Dermis blood vessel endothelial cell (primary cell): ENCODE results near the gene MYBPH. TPM values are rescaled to one million over a fixed set of nuclear protein-coding genes. Genes with fewer than 3 reads are reported as not detected.
A peak's percentile ranks its signal among the peaks of the same experiment; 100 is the strongest.

Source experiments
- DNase-seq: peaks from one replicate; pipeline ENCODE4 v3.0.0; 2010
- total RNA-seq: library from RNA; depleted of rRNA; stranded (reverse); fragments of >200 nt; gene quantifications from 2 replicates; pipeline ENCODE4 v1.2.3, GENCODE V29; 2014

Gene MYBPH
- total RNA-seq, 1 donor from 2014 or later = not detected

DNA sequence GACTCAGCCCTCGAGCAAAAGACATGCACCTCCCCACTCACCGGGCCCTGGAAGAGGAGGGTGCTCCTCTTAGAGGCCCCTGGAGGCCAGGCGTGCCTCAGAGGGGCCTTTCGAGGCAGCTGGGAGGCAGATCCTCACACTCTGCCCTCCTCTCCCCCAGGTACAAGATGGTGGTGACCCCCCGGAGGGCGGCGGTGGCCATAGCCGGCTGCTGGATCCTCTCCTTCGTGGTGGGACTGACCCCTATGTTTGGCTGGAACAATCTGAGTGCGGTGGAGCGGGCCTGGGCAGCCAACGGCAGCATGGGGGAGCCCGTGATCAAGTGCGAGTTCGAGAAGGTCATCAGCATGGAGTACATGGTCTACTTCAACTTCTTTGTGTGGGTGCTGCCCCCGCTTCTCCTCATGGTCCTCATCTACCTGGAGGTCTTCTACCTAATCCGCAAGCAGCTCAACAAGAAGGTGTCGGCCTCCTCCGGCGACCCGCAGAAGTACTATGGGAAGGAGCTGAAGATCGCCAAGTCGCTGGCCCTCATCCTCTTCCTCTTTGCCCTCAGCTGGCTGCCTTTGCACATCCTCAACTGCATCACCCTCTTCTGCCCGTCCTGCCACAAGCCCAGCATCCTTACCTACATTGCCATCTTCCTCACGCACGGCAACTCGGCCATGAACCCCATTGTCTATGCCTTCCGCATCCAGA lies 10.4 kb downstream of the MYBPH start:
- DNase-seq = no peak

- DNase-seq = no peak
Observed at GRCh38 chr1:203163891-203164635, 11.6 kb downstream of the MYBPH start.

DNA sequence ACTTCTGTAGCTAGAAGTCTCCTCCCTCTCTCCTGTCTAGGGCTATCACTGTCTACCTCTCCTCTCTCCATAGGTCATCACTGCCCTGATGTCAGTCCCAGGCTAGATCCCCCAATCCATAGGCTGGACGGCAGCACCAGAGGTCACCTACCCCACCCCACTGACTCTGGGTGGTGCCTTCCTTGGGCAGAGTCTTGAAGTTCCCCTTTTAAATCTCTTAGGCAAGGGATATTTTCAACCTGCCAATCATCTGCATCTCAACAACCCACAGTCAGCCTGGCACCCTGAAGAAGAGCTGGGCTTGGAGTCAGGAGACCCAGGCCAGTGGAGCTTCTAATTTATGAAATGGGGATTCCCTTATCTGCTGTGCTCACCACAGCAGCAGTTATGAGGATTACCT lies 13.2 kb downstream of the MYBPH start:
- DNase-seq = no peak

DNA sequence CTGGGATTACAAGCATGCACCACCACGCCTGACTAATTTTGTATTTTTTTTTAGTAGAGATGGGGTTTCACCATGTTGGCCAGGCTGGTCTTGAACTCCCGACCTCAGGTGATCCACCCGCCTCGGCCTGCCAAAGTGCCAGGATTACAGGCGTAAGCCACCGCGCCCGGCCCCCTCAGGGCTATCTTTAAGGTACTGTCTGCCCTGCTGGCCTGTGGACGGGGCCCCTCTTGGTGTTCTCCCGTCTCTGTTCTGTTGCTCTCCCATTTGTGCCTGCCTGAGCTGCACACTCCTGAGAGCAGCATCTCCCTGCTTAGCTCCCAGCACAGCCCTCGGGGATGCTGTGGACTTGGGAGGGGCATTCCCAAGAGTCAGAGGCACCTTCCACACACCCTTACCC lies 13.9 kb downstream of the MYBPH start:
- no peak for DNase-seq

DNA sequence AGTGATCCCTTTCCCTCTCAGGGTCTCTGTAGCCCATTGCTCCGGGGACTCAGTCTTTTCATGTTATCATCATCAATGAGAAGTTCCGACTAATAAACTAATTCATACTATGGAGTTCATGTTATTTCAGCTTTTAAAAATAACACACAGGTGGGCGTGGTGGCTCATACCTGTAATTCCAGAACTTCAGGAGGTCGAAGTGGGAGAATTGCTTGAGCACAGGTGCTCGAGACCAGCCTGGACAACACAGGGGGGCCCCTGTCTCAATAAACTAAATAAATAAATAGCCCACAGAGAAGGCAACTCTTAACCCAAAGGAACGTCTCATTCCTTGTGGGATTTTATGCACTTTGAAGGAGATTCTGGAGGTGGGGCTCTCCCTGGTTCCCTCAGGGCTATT lies 14.5 kb downstream of the MYBPH start:
- DNase-seq = no peak

DNA sequence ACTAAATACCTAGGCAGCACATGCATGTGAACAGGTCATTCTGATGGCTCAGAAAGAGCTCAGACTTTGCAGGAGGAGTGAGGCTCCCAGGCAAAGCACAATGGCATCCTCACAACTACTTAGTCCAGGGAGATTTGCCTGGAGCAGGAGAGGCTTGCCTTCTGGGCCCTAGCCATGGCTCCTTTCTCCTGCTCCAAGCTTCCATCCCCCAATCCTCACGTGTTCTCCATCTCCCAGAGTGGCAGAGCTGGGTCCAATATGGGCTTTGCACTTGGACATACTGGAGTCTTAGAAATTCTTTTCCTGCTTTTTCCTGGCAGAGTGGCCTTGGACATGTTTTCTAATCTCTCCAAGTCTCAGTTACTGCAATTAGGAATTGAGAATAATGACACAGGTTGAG lies 15.8 kb downstream of the MYBPH start:
- no peak for DNase-seq

DNA sequence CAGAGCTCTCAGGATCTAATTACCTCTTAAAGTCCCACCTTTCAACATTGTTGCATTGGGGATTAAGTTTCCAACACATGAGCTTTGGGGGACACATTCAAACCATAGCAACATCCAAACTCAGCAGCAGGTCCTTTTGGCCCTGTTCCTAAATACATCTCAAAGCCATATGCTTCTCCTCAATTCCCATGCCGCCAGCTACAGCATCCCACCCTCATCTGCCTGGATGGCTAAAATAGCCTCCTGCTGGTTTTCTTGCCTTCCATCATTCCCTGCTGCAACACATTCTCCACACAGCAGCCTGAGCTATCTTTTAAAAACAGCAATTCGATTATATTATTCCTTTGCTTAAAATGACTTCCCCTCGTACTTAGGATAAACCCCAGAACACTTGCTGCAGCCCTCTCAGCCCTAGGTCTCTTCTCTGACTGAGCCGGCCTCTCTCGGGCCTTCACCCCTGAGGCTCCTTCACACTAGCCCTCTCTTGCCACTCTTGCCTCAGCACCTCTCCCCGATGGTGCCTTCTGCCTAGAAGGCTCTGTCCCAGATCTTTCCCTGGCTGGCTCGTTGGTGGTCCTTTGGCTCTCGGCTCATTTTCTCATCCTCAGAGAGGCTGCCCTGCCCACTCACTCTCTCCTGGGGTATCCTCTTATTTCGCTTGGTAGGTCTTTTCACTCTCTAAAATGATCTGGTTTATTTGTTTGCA lies 16.5 kb downstream of the MYBPH start:
- DNase-seq = no peak

- DNase-seq = no peak
Observed at GRCh38 chr1:203158423-203158822, 17.2 kb downstream of the MYBPH start.

DNA sequence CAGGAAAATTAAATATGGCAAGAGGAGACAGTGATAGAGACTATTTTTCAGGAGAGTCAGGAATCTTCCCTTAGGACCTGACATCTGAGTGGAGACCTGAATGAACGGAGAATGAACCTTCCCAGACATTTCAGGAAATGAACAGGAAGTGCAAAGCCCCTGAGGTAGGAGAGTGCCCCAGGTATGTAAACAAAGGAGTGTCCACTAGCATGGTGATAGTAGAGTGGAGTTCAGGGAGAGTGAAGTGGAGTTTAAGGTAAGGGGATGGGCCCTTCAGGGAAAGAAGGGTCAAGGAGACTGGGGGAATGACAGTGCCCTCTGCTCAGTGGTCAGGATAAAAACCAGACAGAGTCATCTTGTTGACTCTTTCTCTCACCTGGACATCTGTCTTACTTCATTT lies 19.3 kb downstream of the MYBPH start:
- DNase-seq = no peak

- DNase-seq = no peak
Observed at GRCh38 chr1:203153989-203154821, 21.4 kb downstream of the MYBPH start.

DNA sequence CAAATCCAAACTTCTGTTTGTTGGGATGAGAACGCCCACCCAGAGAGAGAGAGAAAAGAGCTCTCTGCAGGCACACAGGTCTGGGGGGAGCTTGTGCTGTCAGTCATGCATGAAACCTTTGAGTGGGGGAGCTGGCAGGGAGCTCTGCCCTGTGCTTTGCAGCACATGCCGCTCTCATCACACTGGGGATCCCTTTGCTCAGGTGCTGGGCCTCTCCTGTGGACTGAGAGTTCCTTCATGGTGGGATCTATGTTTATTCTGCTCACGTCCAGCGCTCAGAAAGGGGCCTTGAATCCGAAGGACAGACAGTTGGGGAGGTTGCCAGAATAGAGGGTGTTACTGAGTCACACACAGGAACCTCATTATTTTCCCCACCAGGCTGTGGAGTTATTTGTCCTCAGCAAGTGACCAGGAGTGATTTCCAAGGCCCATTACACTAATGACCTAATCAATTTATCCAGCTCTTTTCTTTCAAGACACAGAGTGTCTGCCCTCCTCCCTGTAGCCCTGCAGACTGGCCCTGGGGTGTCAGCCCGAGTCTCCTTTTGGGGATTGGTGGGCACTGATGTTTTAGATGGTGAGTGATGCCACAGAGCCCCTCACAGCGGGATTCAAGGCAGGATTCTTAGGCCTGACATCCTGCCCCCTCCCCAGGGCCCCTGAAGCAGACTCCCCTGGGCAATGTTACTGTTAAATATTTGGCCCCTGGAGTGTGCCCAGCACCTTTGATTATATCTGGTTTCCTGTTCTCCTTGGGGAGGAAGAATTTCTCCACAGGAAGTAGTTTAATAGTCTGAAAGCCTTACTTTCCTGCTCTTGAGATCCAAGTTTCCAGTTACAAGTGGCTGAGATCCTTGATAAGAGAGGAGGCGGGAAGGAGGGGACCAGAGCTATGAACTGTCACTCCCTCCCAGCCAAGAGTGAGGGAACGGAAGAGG lies 22.3 kb downstream of the MYBPH start:
- peak; percentile 14 for DNase-seq

DNA sequence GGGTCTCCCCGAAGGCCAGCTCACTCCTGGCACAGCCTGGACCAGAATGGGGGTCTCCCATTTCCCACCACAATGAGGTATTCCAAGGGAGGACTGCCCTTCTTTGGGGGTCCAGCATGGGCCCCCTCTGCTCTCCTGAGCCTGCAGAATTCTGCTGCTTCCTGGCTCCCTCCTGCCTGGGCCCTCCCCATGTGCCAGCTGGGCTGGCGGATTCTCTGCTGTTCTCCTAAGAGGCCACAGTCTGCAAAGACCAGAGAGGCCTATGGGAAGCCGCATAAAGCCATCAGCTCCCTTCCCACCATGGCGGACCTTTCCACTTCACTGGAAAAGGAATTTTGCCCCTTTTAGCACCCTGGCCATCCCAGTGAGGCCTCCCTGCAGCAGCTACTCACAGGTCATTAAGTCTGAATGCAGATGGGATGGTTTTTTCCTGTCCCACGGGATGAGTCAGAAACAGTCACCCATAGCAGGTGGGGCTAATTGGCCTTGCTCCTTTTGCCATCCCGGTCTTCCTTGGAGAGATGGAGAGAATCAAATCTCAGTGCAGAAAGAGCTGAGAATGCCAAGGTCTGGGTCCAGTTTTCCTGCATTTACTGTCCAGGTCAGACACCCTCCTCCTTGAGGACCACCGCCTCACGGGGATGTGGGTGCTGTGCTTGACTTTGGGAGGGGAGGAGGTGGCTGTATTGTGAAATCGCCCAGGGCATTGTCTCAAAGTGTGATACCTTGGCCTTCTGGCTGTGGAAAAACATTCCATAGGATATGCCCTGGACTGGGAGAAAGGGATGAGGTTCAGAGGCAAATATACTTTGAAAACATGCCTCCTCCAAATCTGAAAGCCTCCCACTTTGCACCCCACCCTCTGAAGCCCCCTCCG lies 23.2 kb downstream of the MYBPH start:
- DNase-seq = no peak

DNA sequence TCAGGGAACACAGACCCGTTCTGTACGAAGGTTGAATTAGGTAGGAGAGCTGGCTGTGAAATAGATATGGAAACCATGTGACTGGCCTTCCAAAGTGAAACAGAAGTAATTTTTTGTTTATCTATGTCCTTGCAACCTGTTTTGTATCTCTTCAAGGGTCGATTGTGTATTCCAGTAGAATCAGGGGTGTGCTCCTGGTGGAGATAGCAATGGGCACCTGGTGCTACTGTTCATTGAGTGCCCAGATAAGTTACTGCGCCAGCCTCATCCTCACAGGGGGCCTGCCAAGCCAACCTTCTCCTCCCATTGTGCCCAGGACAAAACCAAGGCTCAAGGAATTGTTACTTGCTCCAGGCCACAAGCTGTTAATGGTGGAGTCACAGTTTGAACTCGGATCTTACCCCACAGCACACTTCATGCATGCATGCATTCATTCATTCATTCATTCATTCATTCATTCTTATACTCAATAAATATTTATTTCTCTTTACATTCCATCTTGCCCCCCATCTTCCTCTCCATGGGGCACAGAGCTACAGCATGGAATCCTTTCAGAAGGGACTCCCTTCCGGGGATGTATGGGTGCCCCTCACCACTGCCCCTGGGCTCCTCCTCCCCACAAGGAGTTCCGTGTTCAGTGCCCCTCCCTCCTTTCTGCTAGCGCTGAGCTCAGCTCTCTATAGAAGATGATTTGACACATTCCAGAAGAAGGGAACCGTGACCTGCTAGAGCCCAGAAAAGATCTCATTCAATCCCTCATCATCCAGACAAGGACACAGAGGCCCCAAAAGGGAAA lies 24.1 kb downstream of the MYBPH start:
- no peak for DNase-seq

DNA sequence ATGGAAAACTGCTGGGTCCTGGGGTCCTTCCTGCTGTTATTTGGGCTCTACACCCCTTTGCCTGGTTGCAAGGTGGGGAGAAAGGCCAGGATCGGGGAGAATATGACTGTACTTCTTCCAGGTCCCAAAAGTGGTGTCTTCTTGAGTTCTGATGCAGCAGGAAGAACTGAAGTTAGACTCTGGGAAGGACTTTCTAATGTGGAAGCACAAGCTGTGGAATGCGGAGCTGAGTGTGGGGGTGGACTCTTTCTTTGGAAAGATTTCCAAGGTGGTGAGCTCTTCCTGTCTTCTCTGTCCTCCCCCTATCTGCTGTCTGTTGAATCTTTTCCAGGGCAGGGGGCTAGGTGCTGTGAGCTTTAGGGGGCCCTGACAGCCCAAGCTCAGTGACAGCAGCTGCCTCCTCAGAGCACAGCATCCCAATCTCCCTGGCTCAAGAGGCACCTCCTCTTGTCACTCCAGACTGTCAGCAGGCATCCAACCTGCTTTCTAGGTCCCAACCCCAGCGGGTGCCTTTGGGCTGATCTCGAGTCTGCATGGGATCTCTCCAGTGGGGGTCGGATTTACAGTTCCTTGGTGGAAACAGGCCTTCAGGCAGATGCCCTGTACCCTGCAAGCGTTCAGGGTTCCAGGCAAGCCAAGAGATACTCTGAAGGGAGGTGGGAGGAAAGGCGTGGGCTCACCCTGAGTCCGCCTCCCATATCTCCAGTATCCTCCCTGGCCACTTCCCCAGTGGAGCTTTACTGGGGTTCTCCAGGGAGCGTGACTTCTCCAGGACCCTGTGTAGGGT lies 24.9 kb downstream of the MYBPH start:
- DNase-seq = no peak

DNA sequence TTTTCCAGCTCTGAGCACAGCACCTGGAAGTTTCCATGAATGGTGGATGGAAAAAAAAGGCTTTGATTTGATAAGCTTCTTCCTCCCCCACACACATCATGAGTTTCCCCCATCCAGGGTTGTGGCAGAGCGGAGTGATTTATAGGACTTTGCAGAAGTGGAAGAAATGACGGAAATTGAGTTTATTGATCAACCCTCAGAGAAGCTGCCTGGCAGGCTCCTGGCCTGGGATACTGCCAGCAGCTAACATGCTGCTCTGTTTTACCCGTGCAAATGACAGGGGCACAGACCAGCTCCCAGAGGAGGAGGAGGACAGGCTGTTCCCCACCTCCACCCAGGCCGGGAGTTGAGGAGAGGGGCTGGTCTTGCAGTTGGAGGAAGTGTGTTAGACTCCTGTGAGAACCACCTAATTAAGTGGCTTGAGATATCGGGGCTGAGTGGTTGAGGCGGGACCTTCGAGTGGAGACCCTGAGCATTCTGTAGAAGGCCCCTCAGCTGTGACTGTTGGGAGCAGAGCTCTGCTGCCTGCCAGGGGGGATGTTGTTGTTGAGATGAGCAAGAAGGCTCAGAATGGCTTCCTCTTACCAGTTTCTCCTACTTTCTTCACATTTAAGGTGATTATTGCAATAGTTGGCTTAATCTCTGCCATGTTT lies 26.3 kb downstream of the MYBPH start:
- DNase-seq = no peak

DNA sequence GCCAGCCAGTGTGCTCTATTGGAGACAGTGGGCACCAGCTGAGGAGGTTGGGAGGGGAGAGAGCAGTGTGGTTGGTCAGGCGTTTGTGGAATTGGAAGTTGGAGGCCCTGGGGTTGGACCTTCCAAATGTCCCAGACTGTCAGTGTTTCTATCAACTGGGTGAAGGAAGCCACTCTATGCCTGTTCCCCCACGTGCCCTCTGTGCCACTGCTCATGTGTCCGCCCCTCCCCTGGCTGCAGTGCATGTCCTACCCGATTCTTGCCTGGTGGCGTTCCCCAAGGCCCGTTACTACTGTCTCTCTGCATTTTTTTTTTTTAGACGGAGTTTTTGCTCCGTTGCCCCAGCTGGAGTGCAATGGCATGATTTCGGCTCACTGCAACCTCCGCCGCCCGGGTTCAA lies 27.0 kb downstream of the MYBPH start:
- no peak for DNase-seq

DNA sequence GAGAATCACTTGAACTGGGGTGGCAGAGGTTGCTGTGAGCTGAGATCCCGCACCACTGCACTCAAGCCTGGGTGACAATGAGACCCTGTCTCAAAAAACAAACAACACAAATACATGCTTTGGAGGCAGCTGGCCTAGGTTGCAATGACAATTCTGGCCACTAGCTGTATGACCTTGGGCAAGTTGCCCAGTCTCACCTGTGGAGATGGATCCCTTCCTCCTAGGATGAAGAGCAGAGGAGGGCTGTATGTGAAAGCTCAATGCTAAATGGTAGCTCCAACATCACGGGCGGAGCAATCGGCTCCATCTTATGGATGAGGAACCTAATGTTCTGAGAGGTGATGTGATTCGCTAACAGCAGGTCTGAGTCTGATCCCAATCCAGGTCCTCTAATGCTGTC lies 27.5 kb downstream of the MYBPH start:
- DNase-seq = no peak

DNA sequence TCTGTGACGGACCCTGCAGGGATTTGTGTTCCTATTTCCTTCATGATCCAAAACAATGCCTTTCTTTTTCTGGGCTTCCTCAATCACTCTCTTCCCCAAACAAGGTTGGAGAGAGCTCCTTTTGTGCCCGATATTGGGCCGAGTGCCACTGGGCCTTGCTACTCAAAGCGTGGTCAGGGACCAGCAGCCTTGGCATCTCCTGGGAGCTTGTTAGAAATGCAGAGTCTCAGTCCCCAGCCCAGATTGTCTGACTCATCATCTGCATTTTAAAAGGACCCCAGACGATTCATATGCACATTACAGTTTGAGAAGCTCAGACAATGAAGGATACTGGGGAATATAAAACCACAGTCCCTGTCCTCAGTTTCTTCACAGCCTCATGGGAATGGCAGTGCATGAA lies 28.2 kb downstream of the MYBPH start:
- no peak for DNase-seq
